ENCODE measurements around the gene FBXO47. TPM values are rescaled to one million over a fixed set of nuclear protein-coding genes. Genes with fewer than 3 reads are reported as not detected.

The FBXO47 gene
- polyA plus RNA-seq, 6 donors from 2014 or later, result not detected

- H3K4me1 Mint-ChIP-seq, result peaks cover 26 to 49% (median 38%) of the 10 kb centered on the region in 3 donors
- H3K4me3 Mint-ChIP-seq, result peak overlapping the region; percentile 18 to 96 (median 86)
- no peaks in the 10 kb centered on the region for H3K27me3 Mint-ChIP-seq
These were observed 68.9 kb downstream of the FBXO47 start for GRCh38 chr17:38898291-38898679.

GRCh38 chr17:38897671-38898290, 69.4 kb downstream of the FBXO47 start:
- Mint-ChIP-seq H3K9me3 (no peaks in the 10 kb centered on the region), H3K36me3 (no peaks in the 10 kb centered on the region), H3K4me3 (peak overlapping the region in 6 of 8 donors; percentile 83 to 96 (median 86)), H3K27ac (peak overlapping the region; percentile 97 to 99 (median 98)), H3K27me3 (no peaks in the 10 kb centered on the region), H3K4me1 (peaks cover 27 to 46% (median 40%) of the 10 kb centered on the region in 3 donors)
- no peak for DNase-seq
- ATAC-seq (ENCODE audit: low read depth in 2 of 2), result no peak

More at GRCh38 chr17:38898291-38898679, 68.9 kb downstream of the FBXO47 start:
- DNase-seq, result no peak
- ATAC-seq (ENCODE audit: low read depth in 2 of 2), result peak; percentile 3 to 6
- Mint-ChIP-seq H3K27ac (peak overlapping the region; percentile 97 to 99 (median 98)), H3K36me3 (no peaks in the 10 kb centered on the region), H3K9me3 (no peaks in the 10 kb centered on the region)

GRCh38 chr17:38897176-38897575, 70.0 kb downstream of the FBXO47 start:
- H3K36me3 Mint-ChIP-seq, result no peaks in the 10 kb centered on the region
- H3K4me3 Mint-ChIP-seq, result peak overlapping the region in 2 of 8 donors; percentile 29 to 84
- no peaks in the 10 kb centered on the region for H3K27me3 Mint-ChIP-seq

GRCh38 chr17:38896346-38896954, 70.8 kb downstream of the FBXO47 start:
- Mint-ChIP-seq H3K9me3 (no peaks in the 10 kb centered on the region), H3K27ac (peak overlapping the region; percentile 47 to 98 (median 74)), H3K4me3 (no peak overlapping the region), H3K27me3 (no peaks in the 10 kb centered on the region), H3K4me1 (peaks cover 37 to 50% (median 50%) of the 10 kb centered on the region in 3 donors), H3K36me3 (no peaks in the 10 kb centered on the region)
- no peak for ATAC-seq (ENCODE audit: low read depth in 2 of 2)
- no peak for DNase-seq

More at GRCh38 chr17:38897176-38897575, 70.0 kb downstream of the FBXO47 start:
- DNase-seq, result no peak
- Mint-ChIP-seq H3K27ac (peak overlapping the region; percentile 32 to 98 (median 79)), H3K9me3 (no peaks in the 10 kb centered on the region), H3K4me1 (peaks cover 33 to 46% (median 44%) of the 10 kb centered on the region in 3 donors)
- ATAC-seq (ENCODE audit: low read depth in 2 of 2), result no peak

GRCh38 chr17:38894276-38894675, 72.9 kb downstream of the FBXO47 start:
- H3K36me3 Mint-ChIP-seq, result no peaks in the 10 kb centered on the region
- peaks cover 37 to 53% (median 43%) of the 10 kb centered on the region in 3 donors for H3K4me1 Mint-ChIP-seq
- no peaks in the 10 kb centered on the region for H3K9me3 Mint-ChIP-seq
- no peak for DNase-seq
- H3K27ac Mint-ChIP-seq, result peak overlapping the region in 4 of 6 donors; percentile 30 to 90 (median 80)
- no peak for ATAC-seq (ENCODE audit: low read depth in 2 of 2)
- no peaks in the 10 kb centered on the region for H3K27me3 Mint-ChIP-seq
- H3K4me3 Mint-ChIP-seq, result no peak overlapping the region

GRCh38 chr17:38893607-38894006, 73.6 kb downstream of the FBXO47 start:
- Mint-ChIP-seq H3K27ac (peak overlapping the region in 2 of 6 donors; percentile 15 to 75), H3K4me3 (no peak overlapping the region), H3K9me3 (no peaks in the 10 kb centered on the region), H3K27me3 (no peaks in the 10 kb centered on the region), H3K4me1 (peaks cover 31 to 46% (median 36%) of the 10 kb centered on the region in 3 donors), H3K36me3 (no peaks in the 10 kb centered on the region)
- DNase-seq, result no peak
- ATAC-seq (ENCODE audit: low read depth in 2 of 2), result no peak

- Mint-ChIP-seq H3K9me3 (no peaks in the 10 kb centered on the region), H3K36me3 (no peaks in the 10 kb centered on the region), H3K27ac (peak overlapping the region in 2 of 6 donors; percentile 15 to 18), H3K27me3 (no peaks in the 10 kb centered on the region), H3K4me3 (no peak overlapping the region), H3K4me1 (peaks cover 26 to 41% (median 31%) of the 10 kb centered on the region in 3 donors)
- DNase-seq, result no peak
- ATAC-seq (ENCODE audit: low read depth in 2 of 2), result no peak
These were observed 74.1 kb downstream of the FBXO47 start for GRCh38 chr17:38893113-38893512.

- Mint-ChIP-seq H3K27ac (peak overlapping the region in 4 of 6 donors; percentile 66 to 91 (median 80)), H3K9me3 (no peaks in the 10 kb centered on the region), H3K36me3 (no peaks in the 10 kb centered on the region), H3K27me3 (no peaks in the 10 kb centered on the region), H3K4me3 (no peak overlapping the region), H3K4me1 (peaks cover 23 to 36% (median 27%) of the 10 kb centered on the region in 3 donors)
- DNase-seq (no peak), ATAC-seq (ENCODE audit: low read depth in 2 of 2) (no peak)
These were observed 74.6 kb downstream of the FBXO47 start for GRCh38 chr17:38892620-38893019.

GRCh38 chr17:38892083-38892482, 75.1 kb downstream of the FBXO47 start:
- Mint-ChIP-seq H3K36me3 (no peaks in the 10 kb centered on the region), H3K9me3 (no peaks in the 10 kb centered on the region), H3K4me3 (peak overlapping the region in 4 of 8 donors; percentile 36 to 80 (median 50)), H3K27me3 (no peaks in the 10 kb centered on the region), H3K4me1 (peaks cover 21 to 33% (median 21%) of the 10 kb centered on the region in 3 donors), H3K27ac (peak overlapping the region; percentile 66 to 94 (median 86))
- DNase-seq (no peak), ATAC-seq (ENCODE audit: low read depth in 2 of 2) (peak; percentile 76 to 77)

- Mint-ChIP-seq H3K27me3 (no peaks in the 10 kb centered on the region), H3K36me3 (no peaks in the 10 kb centered on the region), H3K27ac (peak overlapping the region; percentile 63 to 94 (median 86)), H3K4me3 (peak overlapping the region in 5 of 8 donors; percentile 36 to 80 (median 58)), H3K9me3 (no peaks in the 10 kb centered on the region), H3K4me1 (peaks cover 19 to 34% (median 22%) of the 10 kb centered on the region in 3 donors)
- no peak for DNase-seq
- ATAC-seq (ENCODE audit: low read depth in 2 of 2), result peak; percentile 76 to 84
These were observed 75.8 kb downstream of the FBXO47 start for GRCh38 chr17:38891441-38891840.

- Mint-ChIP-seq H3K4me1 (peaks cover 28 to 41% (median 33%) of the 10 kb centered on the region in 3 donors), H3K36me3 (no peaks in the 10 kb centered on the region), H3K9me3 (no peaks in the 10 kb centered on the region), H3K4me3 (no peak overlapping the region), H3K27me3 (no peaks in the 10 kb centered on the region), H3K27ac (peak overlapping the region in 2 of 6 donors; percentile 69 to 78)
- no peak for DNase-seq
- no peak for ATAC-seq (ENCODE audit: low read depth in 2 of 2)
These were observed 76.8 kb downstream of the FBXO47 start for GRCh38 chr17:38890410-38890746.

- Mint-ChIP-seq H3K9me3 (no peaks in the 10 kb centered on the region), H3K27ac (peak overlapping the region; percentile 21 to 85 (median 76)), H3K4me1 (peaks cover 33 to 42% (median 38%) of the 10 kb centered on the region in 3 donors), H3K4me3 (peak overlapping the region in 1 of 8 donors; percentile 6), H3K27me3 (no peaks in the 10 kb centered on the region), H3K36me3 (no peaks in the 10 kb centered on the region)
- DNase-seq (no peak), ATAC-seq (ENCODE audit: low read depth in 2 of 2) (no peak)
These were observed 77.3 kb downstream of the FBXO47 start for GRCh38 chr17:38889745-38890409.

- ATAC-seq (ENCODE audit: low read depth in 2 of 2), result no peak
- H3K4me1 Mint-ChIP-seq, result peaks cover 39 to 42% (median 40%) of the 10 kb centered on the region in 3 donors
- H3K9me3 Mint-ChIP-seq, result no peaks in the 10 kb centered on the region
- H3K27ac Mint-ChIP-seq, result peak overlapping the region in 1 of 6 donors; percentile 52
- no peak overlapping the region for H3K4me3 Mint-ChIP-seq
- H3K27me3 Mint-ChIP-seq, result no peaks in the 10 kb centered on the region
- no peaks in the 10 kb centered on the region for H3K36me3 Mint-ChIP-seq
- no peak for DNase-seq
These were observed 78.4 kb downstream of the FBXO47 start for GRCh38 chr17:38888842-38889241.

Measured in naive B cell (primary cell).